Calu3 (cell line): ENCODE data around the gene TMPRSS13. TPM values are rescaled to one million over a fixed set of nuclear protein-coding genes. Genes with fewer than 3 reads are reported as not detected.

Experiments
- BruUV-seq: library from RNA; stranded (reverse); fragments of 400-500 nt; replicated peaks from 2 replicates; lab custom pipeline; 2021; lab: Mats Ljungman, UMichigan
- CTCF ChIA-PET: fragments of 300-600 bp; sonication (Branson Sonifier 250); formaldehyde crosslinking; loops from one replicate; lab custom pipeline; 2022; ENCODE audit warnings: antibody characterized with exemption; lab: Charles Lee
- DNase-seq: peaks from one replicate; pipeline ENCODE4 v3.0.0; 2022
- H3K27ac Mint-ChIP-seq: one replicate; pipeline ENCODE4 v1.8.0; 2022; ENCODE audit warnings: mixed read lengths; ENCODE audit not compliant: unreplicated experiment
- H3K27me3 Mint-ChIP-seq: one replicate; pipeline ENCODE4 v1.8.0; 2022; ENCODE audit warnings: mixed read lengths; ENCODE audit not compliant: unreplicated experiment
- H3K36me3 Mint-ChIP-seq: one replicate; pipeline ENCODE4 v1.8.0; 2022; ENCODE audit warnings: mild to moderate bottlenecking, moderate library complexity, mixed read lengths; ENCODE audit not compliant: insufficient read depth, unreplicated experiment
- H3K4me1 Mint-ChIP-seq: one replicate; pipeline ENCODE4 v1.8.0; 2022; ENCODE audit warnings: mild to moderate bottlenecking, low read depth, mixed read lengths; ENCODE audit not compliant: unreplicated experiment
- H3K4me3 Mint-ChIP-seq: one replicate; pipeline ENCODE4 v1.8.0; 2022; ENCODE audit warnings: mild to moderate bottlenecking, low read depth, moderate library complexity, mixed read lengths; ENCODE audit not compliant: unreplicated experiment
- H3K9me3 Mint-ChIP-seq: one replicate; pipeline ENCODE4 v1.8.0; 2022; ENCODE audit warnings: low read depth, mixed read lengths; ENCODE audit not compliant: unreplicated experiment
- intact Hi-C: fragments of 100-400 bp; cut with micrococcal nuclease; formaldehyde crosslinking; loops from one replicate; pipeline ENCODE4 v1.10.0; 2022; ENCODE audit not compliant: unreplicated experiment
- total RNA-seq: library from RNA; stranded (reverse); gene quantifications from 2 replicates; pipeline ENCODE4 v1.2.3, GENCODE V29; 2022
- TF ChIP-seq, protein P1 (sequence below): fragments of 200-600 bp; IDR thresholded peaks from one replicate; pipeline ENCODE4 v1.8.0; 2022; ENCODE audit warnings: antibody characterized with exemption; ENCODE audit not compliant: unreplicated experiment

TMPRSS13 gene
- total RNA-seq, 1 experiment from 2014 or later: 2.3 TPM

DNA sequence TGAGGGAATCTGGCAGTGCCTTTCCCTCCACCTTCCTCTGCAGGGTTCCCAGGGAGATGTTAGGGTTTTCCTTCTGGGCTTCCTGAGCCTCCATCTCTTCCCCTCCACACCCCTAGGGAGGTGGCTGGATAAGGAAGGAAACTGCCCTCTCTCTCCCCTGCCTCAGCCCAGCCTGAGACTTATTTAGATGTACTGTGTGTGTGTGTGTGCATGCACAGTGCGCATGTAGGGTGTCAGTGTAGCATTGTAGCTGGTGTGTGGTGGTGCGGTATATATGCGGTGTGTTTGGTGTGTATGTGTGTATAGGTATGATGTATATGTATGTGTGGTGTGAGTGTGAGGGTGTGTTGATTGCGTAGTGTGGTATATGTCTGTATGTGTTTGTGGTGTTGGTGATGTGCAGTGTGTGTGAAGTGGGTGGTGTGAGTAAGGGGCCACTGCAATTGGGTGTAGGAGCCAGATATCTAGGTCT, 54.3 kb downstream of the TMPRSS13 start:
- Mint-ChIP-seq H3K9me3 (no peaks in the 10 kb centered on the region), H3K4me3 (peak overlapping the region; percentile 18), H3K36me3 (peaks cover 7% of the 10 kb centered on the region), H3K4me1 (peaks cover 8% of the 10 kb centered on the region), H3K27me3 (peaks cover 86% of the 10 kb centered on the region), H3K27ac (no peak overlapping the region)
- intact Hi-C loops: no loop called here
- TF ChIP-seq, protein P1, sequence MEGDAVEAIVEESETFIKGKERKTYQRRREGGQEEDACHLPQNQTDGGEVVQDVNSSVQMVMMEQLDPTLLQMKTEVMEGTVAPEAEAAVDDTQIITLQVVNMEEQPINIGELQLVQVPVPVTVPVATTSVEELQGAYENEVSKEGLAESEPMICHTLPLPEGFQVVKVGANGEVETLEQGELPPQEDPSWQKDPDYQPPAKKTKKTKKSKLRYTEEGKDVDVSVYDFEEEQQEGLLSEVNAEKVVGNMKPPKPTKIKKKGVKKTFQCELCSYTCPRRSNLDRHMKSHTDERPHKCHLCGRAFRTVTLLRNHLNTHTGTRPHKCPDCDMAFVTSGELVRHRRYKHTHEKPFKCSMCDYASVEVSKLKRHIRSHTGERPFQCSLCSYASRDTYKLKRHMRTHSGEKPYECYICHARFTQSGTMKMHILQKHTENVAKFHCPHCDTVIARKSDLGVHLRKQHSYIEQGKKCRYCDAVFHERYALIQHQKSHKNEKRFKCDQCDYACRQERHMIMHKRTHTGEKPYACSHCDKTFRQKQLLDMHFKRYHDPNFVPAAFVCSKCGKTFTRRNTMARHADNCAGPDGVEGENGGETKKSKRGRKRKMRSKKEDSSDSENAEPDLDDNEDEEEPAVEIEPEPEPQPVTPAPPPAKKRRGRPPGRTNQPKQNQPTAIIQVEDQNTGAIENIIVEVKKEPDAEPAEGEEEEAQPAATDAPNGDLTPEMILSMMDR: no peak
- CTCF ChIA-PET: no interaction called here
- BruUV-seq: no TSS peak
- DNase-seq: no peak

DNA sequence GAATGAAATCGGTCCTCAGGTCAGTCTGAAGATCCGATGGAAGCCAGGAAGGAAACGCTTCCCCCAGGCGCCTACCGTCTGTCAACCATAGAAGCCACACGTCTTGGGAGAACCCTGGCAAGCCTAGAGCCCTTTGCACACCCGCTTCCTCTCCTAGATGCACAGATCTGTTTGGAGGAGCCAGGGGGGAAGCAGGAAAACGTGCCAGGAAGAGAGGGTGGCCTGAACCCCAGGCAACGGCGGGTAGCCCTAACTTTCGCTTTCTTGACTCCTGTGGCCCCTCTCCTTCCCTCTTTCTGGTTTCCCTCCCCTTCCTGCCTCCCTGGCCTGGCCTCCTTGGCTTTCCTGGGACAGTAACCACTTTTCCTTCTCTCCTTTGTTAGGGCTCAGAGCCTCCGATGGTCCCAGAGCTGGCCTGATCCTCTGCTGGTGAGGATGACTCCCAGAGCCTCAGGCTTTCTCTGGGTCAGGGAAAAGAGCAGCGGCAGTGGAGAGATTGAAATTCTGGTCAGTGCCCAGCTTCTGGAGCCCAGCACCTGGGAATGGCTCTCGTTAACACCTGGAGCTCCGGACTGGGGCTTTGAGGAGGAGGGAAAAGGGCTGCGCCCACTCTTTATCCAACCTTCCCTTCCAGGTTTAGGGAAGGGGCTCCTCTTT, 54.8 kb downstream of the TMPRSS13 start:
- Mint-ChIP-seq H3K4me3 (peak overlapping the region; percentile 18), H3K9me3 (no peaks in the 10 kb centered on the region), H3K4me1 (peaks cover 8% of the 10 kb centered on the region), H3K36me3 (peaks cover 7% of the 10 kb centered on the region), H3K27ac (no peak overlapping the region), H3K27me3 (peaks cover 80% of the 10 kb centered on the region)
- intact Hi-C loops: no loop called here
- CTCF ChIA-PET: no interaction called here
- DNase-seq: no peak
- BruUV-seq: no TSS peak
- TF ChIP-seq, protein P1: no peak

DNA sequence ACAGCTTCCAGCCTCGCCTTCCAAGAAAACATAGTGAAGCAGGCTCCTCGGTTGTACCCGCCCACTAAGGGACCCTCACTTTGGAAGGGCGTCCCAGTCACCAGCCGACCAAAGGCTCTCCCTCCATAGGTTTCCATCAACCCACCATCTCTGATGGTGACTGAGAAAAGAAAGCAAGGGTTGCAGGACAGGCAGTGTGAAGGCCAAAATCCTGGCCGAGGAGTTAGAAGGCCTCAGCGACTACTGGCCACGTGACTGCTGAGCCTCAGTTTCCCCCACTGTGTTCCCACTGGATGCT, 55.4 kb downstream of the TMPRSS13 start:
- intact Hi-C loops: no loop called here
- Mint-ChIP-seq H3K27ac (no peak overlapping the region), H3K4me1 (peaks cover 8% of the 10 kb centered on the region), H3K4me3 (no peak overlapping the region), H3K9me3 (no peaks in the 10 kb centered on the region), H3K36me3 (peaks cover 7% of the 10 kb centered on the region), H3K27me3 (peaks cover 74% of the 10 kb centered on the region)
- CTCF ChIA-PET: no interaction called here
- no peak for DNase-seq
- TF ChIP-seq, protein P1: no peak
- no TSS peak for BruUV-seq

DNA sequence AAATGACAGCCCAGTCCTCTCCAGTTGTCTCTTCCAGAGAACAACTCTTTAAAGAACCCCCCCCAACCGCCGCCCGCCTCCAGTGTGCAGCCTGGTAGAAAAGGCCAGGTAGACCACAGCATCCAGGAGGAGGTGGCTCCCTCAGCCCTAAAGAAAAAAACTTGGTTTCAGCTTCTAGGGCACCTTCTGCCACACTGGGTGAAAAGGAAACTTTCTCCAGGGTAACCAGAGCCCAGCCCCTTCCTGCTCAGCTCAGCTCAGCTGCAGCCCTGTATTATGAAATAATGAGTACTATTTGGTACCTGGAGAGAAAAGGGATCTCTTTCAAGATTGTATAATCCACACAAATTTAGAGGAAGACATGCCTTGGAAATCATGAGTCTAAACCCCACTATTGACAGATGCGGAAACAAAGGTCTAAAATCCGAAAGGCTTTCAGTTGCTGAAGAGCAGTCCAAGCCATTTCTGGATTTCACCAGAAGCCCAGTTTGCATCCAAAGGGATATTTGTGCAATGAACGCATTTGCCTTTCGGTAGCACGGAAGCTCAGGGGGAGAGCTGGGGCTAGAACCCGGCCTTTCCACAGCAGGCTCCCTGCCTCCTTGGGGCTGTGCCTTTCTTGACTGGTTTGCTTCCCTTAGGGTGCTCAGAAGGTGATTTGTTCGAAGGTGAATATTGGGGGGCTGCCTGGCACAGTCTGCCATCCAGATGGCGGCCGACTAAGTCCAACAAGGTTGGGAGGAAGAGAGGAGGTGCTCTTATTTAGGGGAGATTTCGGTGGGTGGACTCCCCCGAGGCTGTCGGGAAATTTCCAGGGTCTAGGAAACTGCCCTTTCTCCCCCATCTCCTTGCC, 56.0 kb downstream of the TMPRSS13 start:
- peaks cover 8% of the 10 kb centered on the region for H3K4me1 Mint-ChIP-seq
- peaks cover 7% of the 10 kb centered on the region for H3K36me3 Mint-ChIP-seq
- BruUV-seq: no TSS peak
- H3K9me3 Mint-ChIP-seq: no peaks in the 10 kb centered on the region
- peaks cover 72% of the 10 kb centered on the region for H3K27me3 Mint-ChIP-seq
- no peak overlapping the region for H3K4me3 Mint-ChIP-seq
- intact Hi-C loops: no loop called here
- no peak overlapping the region for H3K27ac Mint-ChIP-seq
- TF ChIP-seq, protein P1: no peak
- CTCF ChIA-PET: interaction anchor here (0.6 kb wide), 1 partner anchor 213 kb away, joined by 3 read pairs; no protein-coding TSS in a partner anchor
- no peak for DNase-seq
